GM23248 (cell line): ENCODE data around the gene EGFL7.

ENCODE experiments used
- EZH2 ChIP-seq: fragments of 200-600 bp; sonication (generic); IDR thresholded peaks from 2 replicates; pipeline ENCODE4 v1.6.1; 2018; ENCODE audit warnings: antibody characterized with exemption, mild to moderate bottlenecking; ENCODE audit not compliant: insufficient read depth, poor library complexity, severe bottlenecking
- EZH2phosphoT487 ChIP-seq: fragments of 200-600 bp; sonication (generic); IDR thresholded peaks from 2 replicates; pipeline ENCODE4 v1.6.1; 2018; ENCODE audit warnings: antibody characterized with exemption, moderate library complexity, mild to moderate bottlenecking, low read depth; ENCODE audit not compliant: insufficient read depth

DNA sequence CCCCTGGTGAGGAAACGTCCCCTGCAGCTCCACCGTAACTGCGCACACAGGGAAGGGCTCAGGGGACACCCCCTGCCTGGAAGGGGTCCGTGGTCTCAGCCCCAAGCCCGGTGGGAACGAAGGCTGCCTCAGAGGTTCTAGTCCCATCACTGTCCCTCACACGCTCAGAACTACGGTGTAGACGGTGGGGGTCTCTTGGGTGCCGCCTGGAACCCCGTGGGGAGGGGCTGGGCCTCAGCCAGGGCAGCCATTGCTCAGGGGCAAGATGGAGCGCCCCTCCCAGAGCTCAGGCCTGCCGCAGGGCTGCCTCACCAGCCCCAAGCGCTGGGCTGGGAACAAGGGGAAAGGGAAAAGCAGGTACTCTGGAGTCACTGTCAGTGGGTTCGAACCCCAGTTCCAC, 21.6 kb downstream of the EGFL7 start:
- no peak for TF ChIP-seq EZH2phosphoT487
- no peak for TF ChIP-seq EZH2
